Hepatocyte (in vitro differentiated cells): ENCODE results near the gene NME7.

ENCODE experiments used
- CTCF ChIP-seq: fragments of 200-600 bp; sonication (generic); IDR thresholded peaks from 2 replicates; pipeline ENCODE4 v1.5.1; 2016; ENCODE audit warnings: antibody characterized with exemption, mild to moderate bottlenecking; ENCODE audit not compliant: poor library complexity
- EZH2phosphoT487 ChIP-seq: fragments of 200-600 bp; sonication (generic); IDR thresholded peaks from one replicate; pipeline ENCODE4 v1.6.1; 2018; ENCODE audit warnings: antibody characterized with exemption, mild to moderate bottlenecking, low read depth, moderate library complexity; ENCODE audit not compliant: unreplicated experiment, severe bottlenecking

GRCh38 chr1:169347688-169348382, 19.8 kb downstream of the NME7 start:
- TF ChIP-seq CTCF (no peak), EZH2phosphoT487 (no peak)
